ENCODE data around the gene STX8.

STX8 gene

GRCh38 chr17:9443811-9444210, 131.8 kb downstream of the STX8 start:
- no peak for TF ChIP-seq SIN3A (IDR thresholded peaks at IDR 0.05; ENCODE audit: borderline replicate concordance, insufficient read depth, low read length)
- no peak for TF ChIP-seq POLR2AphosphoS5 (IDR thresholded peaks at IDR 0.05; ENCODE audit: low read depth, low read length)
- TF ChIP-seq, protein P1, sequence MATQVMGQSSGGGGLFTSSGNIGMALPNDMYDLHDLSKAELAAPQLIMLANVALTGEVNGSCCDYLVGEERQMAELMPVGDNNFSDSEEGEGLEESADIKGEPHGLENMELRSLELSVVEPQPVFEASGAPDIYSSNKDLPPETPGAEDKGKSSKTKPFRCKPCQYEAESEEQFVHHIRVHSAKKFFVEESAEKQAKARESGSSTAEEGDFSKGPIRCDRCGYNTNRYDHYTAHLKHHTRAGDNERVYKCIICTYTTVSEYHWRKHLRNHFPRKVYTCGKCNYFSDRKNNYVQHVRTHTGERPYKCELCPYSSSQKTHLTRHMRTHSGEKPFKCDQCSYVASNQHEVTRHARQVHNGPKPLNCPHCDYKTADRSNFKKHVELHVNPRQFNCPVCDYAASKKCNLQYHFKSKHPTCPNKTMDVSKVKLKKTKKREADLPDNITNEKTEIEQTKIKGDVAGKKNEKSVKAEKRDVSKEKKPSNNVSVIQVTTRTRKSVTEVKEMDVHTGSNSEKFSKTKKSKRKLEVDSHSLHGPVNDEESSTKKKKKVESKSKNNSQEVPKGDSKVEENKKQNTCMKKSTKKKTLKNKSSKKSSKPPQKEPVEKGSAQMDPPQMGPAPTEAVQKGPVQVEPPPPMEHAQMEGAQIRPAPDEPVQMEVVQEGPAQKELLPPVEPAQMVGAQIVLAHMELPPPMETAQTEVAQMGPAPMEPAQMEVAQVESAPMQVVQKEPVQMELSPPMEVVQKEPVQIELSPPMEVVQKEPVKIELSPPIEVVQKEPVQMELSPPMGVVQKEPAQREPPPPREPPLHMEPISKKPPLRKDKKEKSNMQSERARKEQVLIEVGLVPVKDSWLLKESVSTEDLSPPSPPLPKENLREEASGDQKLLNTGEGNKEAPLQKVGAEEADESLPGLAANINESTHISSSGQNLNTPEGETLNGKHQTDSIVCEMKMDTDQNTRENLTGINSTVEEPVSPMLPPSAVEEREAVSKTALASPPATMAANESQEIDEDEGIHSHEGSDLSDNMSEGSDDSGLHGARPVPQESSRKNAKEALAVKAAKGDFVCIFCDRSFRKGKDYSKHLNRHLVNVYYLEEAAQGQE (IDR thresholded peaks at IDR 0.05; ENCODE audit: insufficient read depth in 1 of 2, low read depth in 2 of 2, low read length in 2 of 2): no peak
- no peak for TF ChIP-seq TAF1 (IDR thresholded peaks at IDR 0.05; ENCODE audit: borderline replicate concordance, insufficient read depth, low read length)
- no peak for TF ChIP-seq FOXP2 (optimal IDR thresholded peaks at IDR 0.05; ENCODE audit: borderline replicate concordance, extremely low read depth, extremely low read length, insufficient read depth)

GRCh38 chr17:9439851-9440250, 135.8 kb downstream of the STX8 start:
- no peak for TF ChIP-seq TAF1 (IDR thresholded peaks at IDR 0.05; ENCODE audit: borderline replicate concordance, insufficient read depth, low read length)
- TF ChIP-seq FOXP2 (optimal IDR thresholded peaks at IDR 0.05; ENCODE audit: borderline replicate concordance, extremely low read depth, extremely low read length, insufficient read depth): no peak
- TF ChIP-seq, protein P1 (IDR thresholded peaks at IDR 0.05; ENCODE audit: insufficient read depth in 1 of 2, low read depth in 2 of 2, low read length in 2 of 2): no peak
- no peak for TF ChIP-seq POLR2AphosphoS5 (IDR thresholded peaks at IDR 0.05; ENCODE audit: low read depth, low read length)
- TF ChIP-seq SIN3A (IDR thresholded peaks at IDR 0.05; ENCODE audit: borderline replicate concordance, insufficient read depth, low read length): no peak

DNA sequence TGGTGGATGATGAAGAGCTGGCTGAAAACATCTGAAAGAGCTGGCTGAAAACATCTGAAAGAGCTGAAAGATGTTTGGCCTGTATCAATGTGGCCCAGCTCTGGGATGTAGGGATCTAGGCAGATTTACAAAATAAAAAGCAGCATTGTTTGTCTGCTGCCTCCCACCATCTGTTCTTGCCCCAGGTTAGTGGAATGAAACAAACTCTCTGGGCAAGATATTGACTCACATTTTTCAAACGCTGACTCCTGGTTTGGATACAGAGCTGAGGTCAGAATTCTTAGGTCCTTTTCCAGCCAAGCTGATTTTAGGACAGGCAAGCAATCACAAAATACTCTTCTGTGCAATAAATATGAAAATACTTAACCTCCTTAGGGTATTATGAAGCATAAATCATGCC, 139.0 kb downstream of the STX8 start:
- TF ChIP-seq POLR2AphosphoS5 (IDR thresholded peaks at IDR 0.05; ENCODE audit: low read depth, low read length) (no peak), SIN3A (IDR thresholded peaks at IDR 0.05; ENCODE audit: borderline replicate concordance, insufficient read depth, low read length) (no peak), TAF1 (IDR thresholded peaks at IDR 0.05; ENCODE audit: borderline replicate concordance, insufficient read depth, low read length) (no peak), FOXP2 (optimal IDR thresholded peaks at IDR 0.05; ENCODE audit: borderline replicate concordance, extremely low read depth, extremely low read length, insufficient read depth) (no peak)
- TF ChIP-seq, protein P1 (IDR thresholded peaks at IDR 0.05; ENCODE audit: insufficient read depth in 1 of 2, low read depth in 2 of 2, low read length in 2 of 2): no peak

GRCh38 chr17:9435165-9435564, 140.5 kb downstream of the STX8 start:
- no peak for TF ChIP-seq TAF1 (IDR thresholded peaks at IDR 0.05; ENCODE audit: borderline replicate concordance, insufficient read depth, low read length)
- TF ChIP-seq FOXP2 (optimal IDR thresholded peaks at IDR 0.05; ENCODE audit: borderline replicate concordance, extremely low read depth, extremely low read length, insufficient read depth): no peak
- TF ChIP-seq POLR2AphosphoS5 (IDR thresholded peaks at IDR 0.05; ENCODE audit: low read depth, low read length): no peak
- TF ChIP-seq, protein P1 (IDR thresholded peaks at IDR 0.05; ENCODE audit: insufficient read depth in 1 of 2, low read depth in 2 of 2, low read length in 2 of 2): no peak
- TF ChIP-seq SIN3A (IDR thresholded peaks at IDR 0.05; ENCODE audit: borderline replicate concordance, insufficient read depth, low read length): no peak

- no peak for TF ChIP-seq TAF1 (IDR thresholded peaks at IDR 0.05; ENCODE audit: borderline replicate concordance, insufficient read depth, low read length)
Measured at GRCh38 chr17:9434642-9435057, 141.0 kb downstream of the STX8 start.
